HUDEP-2 (cell line): ENCODE measurements around the gene RAP1GAP2.

ENCODE experiments used
- DNase-seq, 76 experiments: peaks; one replicate each; lab custom pipeline; 2025; ENCODE audit not compliant: unreplicated experiment in 76 of 76; lab: John Stamatoyannopoulos, UW

The RAP1GAP2 gene

DNA sequence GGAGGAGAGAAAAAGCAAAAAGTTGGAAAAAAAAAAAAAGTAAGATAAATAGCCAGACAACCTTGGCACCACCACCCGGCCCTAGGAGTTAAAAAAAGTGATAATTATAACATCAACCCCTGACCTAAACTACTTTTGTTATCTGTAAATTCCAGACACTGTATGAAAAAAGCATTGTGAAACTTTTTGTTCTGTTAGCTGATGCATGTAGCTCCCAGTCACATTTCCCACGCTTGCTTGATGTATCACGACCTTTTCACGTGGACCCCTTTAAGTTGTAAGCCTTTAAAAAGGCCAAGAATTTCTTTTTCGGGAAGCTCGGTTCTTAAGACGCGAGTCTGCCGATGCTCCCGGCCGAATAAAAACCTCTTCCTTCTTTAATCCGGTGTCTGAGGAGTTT, 10.9 kb upstream of the RAP1GAP2 start:
- DNase-seq = peak in 31 of 76 experiments; percentile 2 to 70 (median 23)

DNA sequence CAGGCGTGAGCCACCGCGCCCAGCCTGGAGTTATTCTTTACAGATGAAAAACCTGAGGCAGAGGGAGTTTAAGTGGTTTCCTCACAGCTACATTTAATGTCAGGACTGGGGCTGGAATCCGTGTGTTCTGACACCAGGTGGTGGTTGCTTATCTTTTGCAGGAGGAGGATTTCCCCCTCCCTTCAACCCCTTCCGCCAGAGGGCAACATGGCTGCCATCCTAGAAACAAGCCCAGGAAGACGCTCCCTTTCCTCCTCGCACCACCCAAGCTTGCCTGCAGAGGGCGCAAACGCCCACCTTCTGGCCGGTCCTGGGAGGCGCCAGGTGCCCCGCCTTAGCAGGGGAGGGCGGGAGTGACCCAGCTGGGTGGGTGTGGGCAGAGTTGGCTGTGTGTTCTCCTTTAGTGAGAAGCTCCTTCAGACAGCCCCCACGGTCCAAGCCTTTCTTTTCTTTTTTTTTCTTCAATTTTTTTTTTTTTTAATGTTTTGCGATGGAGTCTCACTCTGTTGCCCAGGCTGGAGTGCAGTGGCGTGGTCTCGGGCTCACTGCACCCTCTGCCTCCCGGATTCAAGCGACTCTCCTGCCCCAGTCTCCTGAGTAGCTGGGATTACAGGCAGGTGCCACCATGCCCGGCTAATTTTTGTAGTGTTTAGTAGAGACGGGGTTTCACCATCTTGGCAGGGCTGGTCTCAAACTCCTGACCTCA, 9.9 kb upstream of the RAP1GAP2 start:
- DNase-seq = peak in 75 of 76 experiments; percentile 18 to 96 (median 89)

DNA sequence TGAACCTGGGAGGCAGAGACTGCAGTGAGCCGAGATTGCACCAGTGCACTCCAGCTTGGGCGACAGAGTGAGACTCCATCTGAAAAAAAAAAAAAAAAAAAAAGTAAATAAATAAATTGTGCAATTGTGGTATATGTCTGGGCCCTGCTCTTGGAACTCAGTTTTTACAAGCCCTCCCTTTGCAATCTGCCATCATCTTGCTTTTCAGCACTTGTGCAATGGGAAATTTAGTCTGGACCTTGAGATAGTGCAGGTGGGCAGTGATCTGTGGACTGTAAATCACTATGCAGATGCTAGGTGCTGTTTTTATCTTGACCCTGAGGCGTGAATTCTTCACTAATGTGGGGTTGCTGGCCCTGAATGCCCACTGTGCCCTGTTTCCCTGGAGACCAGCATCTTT, 6.5 kb upstream of the RAP1GAP2 start:
- DNase-seq = no peak

DNA sequence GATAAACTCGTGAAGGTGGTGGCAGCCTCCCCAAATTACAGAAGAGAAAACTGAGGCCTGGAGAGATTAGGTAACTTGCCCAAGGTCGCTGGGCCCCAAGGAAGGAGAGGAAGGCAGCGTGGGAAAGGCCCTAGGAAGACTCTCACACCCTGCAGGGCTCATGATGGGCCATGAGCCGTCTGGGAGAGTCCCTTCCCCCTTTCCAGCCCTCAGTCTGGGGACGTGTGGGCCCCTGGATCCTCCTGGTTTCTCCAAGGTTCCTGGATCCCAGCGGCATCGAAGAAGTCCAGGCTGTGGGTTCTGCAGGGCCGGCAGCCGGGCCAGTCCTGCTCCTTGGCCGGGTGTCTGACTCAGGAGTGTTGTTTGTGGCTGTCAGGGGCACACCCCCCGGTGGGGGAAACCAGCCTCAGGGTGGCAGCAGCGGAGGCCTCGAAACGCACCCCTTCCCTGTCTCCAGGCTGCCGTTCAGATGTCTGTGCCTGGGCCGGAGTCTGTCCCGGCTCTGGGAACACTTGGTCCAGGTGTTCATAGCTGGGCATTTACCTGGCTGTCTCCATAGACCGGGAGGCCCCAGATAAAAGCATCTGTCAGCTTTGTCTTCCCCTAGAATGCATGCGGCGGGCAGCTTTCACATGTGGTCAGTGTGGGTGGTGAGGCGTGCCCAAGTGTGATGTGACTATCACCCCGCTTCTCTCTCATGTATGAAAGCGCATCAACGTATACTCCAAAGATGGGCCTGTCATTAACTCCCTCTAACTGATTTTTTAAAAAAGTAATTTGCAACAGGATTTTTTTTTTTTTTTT, 3.7 kb upstream of the RAP1GAP2 start:
- DNase-seq = no peak

DNA sequence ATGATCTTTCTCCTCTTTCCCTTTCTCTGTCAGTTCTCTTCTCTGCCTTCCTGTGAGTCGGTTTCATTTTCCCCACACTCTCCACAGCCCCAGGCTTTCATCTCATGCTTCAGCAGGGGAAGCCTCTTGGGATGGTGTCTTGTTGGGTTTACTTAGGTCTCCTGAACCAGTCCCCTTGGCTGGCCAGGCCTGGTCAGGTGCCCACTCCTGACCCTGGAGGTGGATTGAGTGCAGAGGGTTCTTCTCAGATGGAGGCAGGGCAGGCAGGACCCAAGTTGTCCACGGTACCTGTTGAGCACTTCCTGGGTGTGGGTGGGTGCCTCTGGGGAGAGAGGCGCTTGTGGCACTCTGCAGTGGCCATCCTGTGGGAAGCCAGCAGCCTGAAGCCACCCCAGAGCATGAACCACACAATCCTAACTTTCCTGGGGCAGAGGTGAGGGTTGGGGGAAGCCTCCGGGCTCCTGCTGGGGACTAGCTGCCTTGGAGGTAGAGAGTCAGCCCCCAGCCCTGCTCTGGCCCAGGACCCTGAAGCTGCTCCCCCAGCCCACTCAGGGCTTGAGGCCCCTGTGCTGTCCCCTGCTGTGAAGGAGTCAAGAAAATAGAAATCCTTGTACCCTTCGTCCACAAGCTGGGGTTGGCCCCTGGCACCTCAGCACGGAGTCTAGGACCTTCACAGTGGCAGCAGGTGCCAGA, 2.0 kb upstream of the RAP1GAP2 start:
- no peak for DNase-seq

DNA sequence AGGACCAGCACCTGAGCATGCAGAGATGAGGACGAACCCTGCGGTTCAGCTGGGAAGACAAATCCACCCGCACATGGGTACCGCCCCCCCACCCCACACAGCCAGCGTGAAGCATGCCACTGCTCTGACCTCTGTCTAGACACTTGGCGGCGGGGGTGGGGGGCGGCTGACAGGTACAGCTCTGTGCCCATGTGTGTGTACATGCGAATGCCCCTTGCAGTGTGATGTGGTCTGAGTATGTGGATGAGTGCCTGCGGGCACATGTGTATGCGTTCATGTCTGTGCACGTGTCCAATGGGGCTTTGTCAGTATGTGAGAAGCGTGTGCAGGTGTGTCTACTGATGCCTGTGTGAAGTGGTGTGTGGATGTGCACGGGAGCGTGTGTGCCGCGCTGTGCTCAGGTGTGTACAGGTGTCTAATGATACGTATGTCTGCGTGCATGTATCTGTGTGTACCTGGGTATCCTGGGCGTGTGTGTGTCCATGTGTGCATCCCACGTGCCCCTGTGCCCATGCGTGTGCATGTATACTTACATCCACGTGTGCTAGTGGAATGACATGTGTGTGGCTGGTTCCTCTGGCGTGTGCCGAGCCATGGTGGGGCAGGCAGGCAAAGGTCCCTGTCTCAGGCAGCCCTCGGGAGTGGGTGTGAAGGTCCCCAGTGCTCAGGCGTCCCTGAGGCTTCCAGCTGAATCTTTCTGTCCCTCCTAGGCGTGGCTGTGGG, 636 bp upstream of the RAP1GAP2 start:
- no peak for DNase-seq

DNA sequence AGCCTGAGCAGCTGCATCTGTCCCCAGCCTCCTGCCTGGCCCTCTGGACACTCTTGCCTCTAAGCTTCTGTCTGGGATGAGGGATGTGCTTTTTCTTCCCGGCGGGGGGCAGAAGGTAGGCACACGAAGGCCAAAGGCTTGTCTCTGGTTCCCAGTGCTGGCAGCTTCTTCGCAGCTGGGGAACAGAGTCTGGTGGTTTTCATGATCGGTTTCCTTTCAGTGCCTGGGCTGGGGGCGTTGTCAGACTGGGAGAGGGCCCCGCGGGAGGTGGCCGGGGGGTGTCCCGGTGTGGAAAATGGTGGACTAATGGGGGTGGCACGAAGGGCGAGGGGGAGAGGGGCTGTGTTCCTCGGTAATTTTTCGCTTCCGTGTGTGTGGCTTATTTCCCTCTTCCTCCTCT, 988 bp downstream of the RAP1GAP2 start:
- no peak for DNase-seq

DNA sequence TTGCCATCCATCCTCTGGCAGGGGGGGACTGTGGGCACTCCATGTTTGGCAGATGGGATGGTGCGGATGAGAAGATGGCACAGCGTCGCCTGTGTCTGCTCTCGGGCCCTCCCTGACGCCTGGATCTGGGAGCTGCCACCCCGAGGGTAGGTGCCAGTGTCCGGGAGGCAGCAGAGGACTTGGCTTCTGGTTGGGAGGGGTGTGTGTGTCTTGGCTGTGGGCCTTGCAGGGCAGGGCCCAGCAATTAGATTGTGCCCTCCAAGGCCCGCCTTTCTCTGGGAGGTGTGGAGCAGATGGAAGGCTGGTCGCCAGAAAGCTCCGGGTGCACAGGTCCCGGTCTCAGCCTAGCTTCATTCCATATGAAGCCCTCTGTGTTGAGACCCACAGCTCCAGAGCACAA, 1.4 kb downstream of the RAP1GAP2 start:
- DNase-seq = no peak

DNA sequence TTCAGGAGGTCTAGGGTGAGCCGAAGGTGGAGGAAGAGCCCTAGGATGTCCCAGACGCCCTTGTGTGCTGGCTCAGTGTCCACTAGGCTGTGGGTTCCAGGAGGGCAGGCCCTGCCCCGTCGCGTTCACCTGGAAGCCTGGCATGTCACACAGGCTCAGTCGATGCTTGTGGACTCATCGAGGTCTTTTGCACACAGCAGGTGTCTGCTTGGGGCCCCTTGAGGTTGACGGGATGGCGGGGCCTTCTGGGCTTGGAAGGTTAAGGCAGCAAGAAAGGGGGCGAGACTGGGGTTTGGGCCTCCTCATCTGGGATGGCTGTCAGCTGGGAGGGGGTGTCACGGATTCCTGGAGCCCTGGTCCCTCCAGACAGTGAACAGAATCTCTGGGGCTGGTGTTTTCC, 1.9 kb downstream of the RAP1GAP2 start:
- no peak for DNase-seq

DNA sequence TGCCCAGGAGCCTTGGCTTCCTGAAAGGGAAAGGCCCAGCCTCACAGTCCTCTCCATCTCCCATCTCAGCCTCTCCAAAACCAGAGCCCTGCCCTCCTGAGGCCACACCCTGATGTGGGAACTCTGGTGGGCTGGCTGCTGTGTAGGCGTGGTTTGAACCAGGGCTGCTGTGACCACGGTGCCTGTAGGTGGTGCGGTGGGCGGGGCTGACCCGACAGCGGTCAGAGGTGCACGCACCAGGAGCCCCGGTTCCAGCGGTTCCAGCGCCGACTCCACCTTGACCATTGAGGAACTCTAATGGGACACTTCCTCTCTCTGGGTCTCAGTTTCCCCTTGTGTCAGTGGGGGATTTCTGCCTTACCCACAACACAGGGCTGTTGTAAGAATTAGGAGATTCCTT, 2.4 kb downstream of the RAP1GAP2 start:
- no peak for DNase-seq

DNA sequence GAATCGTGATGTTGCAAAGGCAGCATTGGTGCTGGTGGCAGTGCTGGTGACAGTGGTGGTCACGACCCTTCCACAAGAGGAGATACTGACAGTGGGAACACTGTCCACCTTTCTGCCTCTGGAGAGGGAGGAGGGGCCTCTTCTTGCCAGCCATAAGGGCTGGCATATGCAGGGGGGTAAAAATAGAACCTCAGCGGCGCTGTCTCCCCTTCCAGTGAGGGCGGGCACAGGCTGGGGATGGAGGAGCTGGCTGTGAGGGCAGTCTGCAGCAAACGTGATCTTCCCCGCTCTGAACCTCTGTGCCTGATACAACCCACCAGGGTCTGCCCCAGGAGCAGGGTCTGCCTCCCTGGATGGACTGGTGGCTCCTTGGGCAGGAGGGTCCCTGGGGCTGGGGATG, 3.4 kb downstream of the RAP1GAP2 start:
- DNase-seq = no peak

DNA sequence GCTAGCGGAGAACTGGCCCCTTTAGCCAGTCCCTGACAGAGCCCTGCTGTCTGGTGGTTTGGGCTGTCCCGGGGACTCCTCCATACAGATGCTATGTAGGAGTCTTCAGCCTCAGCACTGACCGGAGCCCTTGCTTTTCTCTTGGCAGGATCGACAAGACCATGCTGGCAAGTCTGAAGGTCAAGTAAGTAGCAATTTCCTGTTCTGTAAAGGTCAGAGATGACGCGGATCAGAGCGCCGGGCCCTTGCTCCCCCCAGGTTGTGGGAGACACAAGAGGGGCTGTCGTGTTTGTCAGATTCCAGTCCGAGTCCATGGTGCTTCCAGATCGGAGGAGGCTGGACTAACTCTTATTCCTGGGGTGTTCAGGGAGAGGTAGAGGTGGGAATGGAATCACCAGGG, 4.1 kb downstream of the RAP1GAP2 start:
- no peak for DNase-seq

DNA sequence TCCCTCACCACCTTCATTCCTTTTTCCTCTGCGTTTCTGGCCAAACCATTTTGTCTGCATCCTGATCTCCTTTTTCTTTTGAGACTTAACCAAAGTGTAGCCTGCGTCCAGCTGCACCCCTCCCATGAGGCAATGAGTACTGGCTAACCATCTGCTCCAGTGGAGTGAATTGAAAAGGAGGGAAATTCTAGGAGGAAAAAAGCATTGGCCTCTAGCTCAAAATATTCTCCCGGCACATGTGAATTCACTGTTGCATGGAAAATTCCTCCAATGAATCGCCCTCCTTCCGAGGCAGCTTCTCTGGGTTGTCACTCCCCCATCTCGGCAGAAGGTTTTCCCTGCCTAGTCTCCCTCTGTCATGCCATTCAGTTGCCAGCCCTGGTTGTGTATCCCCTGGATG, 5.6 kb downstream of the RAP1GAP2 start:
- no peak for DNase-seq

DNA sequence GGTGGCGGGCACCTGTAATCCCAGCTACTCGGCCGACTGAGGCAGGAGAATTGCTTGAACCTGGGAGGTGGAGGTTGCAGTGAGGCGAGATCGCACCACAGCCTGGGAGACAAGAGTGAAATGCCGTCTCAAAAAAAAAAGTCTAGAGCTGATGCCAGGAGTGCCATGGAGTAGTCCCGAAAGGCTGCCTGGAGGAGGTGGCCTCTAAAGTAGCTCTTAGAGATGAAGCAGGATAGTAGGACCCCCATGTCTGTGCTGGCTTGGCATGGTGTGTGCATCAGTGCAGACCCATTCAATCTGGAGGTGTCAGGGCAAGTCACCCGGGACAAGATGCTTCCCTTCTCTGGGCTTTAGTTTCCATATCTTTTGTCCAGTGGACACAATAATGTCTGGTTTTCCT, 6.3 kb downstream of the RAP1GAP2 start:
- DNase-seq = no peak

DNA sequence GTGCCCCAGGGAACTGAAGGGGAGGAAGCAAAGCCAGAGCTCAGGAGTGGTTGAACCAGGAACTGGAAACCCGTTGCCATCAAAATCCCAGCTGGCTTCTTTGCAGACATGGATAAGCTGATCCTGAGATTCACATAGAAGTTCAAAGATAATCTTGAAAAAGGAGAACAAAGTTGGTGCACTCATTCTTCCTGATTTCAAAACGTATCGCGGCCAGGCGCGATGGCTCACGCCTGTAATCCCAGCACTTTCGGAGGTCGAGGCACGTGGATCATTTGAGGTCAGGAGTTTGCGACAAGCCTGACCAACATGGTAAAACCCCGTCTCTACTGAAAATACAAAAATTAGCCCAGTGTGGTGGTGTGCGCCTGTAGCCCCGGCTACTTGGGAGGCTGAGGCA, 7.1 kb downstream of the RAP1GAP2 start:
- no peak for DNase-seq

DNA sequence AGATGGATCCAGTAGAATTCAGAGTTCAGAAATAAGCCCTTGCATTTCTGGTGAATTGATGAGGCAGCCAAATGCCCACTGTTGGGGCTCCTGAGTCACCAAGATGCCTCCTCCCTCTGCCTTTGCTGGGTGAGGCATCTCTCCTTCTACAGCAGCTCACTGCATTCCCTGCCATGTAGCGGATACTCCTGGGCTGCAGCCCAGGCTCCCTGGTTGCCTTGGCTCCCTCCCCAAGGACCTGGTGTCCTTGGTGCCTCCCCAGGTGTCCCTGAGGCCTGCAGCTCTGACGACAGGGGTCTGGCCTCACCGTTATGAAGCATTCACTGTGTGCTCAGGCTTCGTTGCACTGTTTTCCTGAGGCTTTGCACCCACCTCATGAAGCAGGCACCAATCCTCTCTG, 7.7 kb downstream of the RAP1GAP2 start:
- DNase-seq = no peak

DNA sequence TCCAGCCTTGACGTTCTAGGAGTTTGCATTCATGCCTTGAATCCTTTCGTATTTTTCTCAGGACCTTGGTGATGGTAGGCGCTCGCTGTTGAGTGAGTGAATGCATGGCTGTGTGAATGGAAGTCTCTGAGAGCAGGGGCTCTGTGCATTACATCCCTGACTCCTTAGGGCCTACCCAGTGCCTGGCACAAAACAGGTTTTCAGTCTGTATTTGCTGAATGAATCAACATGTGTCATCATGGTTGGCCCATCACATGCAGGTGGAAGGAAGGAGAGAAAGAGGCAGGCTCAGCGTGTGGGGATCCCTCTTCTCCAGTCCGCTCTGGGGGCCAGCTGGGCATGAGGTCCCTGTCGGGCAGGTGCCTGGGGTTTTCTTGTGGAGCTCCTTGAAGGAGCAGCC, 8.7 kb downstream of the RAP1GAP2 start:
- no peak for DNase-seq

DNA sequence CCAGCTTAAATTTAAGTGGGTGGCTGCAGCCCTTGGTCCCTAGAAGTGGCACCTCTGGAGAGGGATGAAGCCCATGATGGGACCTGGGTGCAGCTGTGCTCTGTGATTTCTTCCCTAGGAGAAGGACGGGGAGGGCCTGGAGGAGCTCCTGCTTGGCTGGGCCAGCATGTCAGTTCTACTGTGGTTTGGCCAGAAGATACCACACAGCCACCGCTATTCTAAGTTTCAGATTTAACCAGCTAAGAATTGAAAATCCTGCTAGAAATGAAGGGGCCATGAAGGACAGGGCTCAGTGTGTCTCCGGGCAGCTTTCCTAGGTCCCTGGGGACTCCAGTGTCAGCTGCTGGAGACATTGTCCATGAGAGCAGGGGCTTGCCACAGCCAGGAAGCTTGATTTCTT, 9.7 kb downstream of the RAP1GAP2 start:
- DNase-seq = no peak

DNA sequence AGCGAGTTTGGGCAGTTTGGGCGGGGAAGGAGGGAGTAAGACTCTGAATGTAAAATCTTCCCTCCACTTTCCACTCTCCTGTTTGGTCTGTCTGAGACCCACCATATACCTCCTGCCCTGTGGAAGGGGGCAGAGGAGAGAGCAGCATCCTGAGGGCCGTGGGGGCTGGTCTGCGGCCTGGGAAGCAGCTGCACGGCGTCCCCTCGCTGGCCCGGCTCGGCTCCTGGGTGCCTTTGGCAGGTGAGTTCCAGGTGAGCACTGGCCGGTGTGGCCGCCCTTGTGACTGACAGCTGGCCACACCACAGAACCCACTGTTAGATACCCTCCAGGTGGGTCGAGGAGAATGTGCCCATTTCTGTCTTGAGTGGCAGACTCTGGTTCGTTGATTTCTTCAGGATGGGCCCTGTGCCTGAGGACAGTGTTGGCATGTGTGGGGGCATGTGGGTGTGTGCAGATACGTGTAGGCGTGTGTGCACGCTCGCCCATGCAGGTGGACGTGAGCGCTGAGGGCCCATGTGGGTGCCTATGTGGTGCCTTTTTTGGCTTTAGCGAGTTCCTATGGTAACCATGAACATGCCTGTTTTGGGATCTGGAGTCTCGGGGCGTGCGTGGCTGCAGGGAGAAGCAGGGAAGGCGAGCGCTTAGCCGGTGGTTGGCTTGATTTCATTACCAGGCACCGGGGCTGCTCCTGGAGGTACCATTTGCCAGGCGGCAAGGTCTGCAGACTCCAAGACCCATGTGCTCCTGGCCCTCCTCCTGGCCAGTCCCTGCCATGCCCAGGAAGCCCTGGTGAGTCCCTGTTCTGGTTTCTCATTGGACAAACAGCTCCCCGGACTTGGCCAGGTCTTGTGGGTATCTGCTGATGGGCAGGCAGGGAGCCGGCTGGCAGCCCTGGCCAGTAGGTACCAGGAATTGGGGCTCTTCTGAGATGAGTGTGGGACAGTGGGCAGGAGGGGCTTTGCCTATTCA, 12.4 kb downstream of the RAP1GAP2 start:
- DNase-seq = no peak

DNA sequence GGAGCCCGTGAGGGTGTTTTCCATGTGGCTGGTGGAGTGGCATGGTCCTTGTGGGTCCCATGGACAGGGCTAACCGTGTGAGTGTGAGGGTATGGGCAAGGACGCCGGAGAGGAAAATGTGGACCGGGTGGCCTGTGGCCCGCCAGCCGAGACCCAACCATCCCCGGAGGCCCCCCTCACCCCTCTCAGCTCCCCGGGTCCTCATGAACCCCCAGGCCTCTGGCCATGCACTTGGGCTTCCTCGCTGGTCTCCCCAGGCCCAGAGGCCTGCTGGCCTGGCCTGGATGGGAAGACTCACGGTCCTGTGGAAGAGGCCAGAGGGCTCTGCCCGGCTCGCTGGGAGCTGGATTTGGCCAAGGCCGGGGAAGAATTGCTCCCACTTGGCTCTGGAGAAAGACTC, 13.1 kb downstream of the RAP1GAP2 start:
- DNase-seq = no peak
